Uterus (tissue), 4 donors: Measurements from ENCODE around the gene TM9SF1. TPM values are rescaled to one million over a fixed set of nuclear protein-coding genes. Genes with fewer than 3 reads are reported as not detected.

Experiments
- DNase-seq, 2 donors: peaks; one replicate each; pipeline ENCODE4 v3.0.0-alpha.2; 2019 to 2020
- H3K27ac ChIP-seq, 2 donors: fragments of 200-600 bp; sonication (generic); 1 replicate in 1 of 2; 2 replicates in 1 of 2; pipeline ENCODE4 v1.5.1; 2016 to 2018
- H3K27me3 ChIP-seq, 2 donors: fragments of 200-600 bp; sonication (generic); one replicate each; pipeline ENCODE4 v1.5.1; 2018 to 2019; ENCODE audit warnings: control low read depth in 1 of 2
- H3K36me3 ChIP-seq, 2 donors: fragments of 200-600 bp; sonication (generic); one replicate each; pipeline ENCODE4 v1.5.1; 2019; ENCODE audit warnings: control low read depth in 1 of 2
- H3K4me1 ChIP-seq, 2 donors: fragments of 200-600 bp; sonication (generic); one replicate each; pipeline ENCODE4 v1.5.1; 2018 to 2019; ENCODE audit warnings: control low read depth in 1 of 2
- H3K4me3 ChIP-seq, 2 donors: fragments of 200-600 bp; sonication (generic); 1 replicate in 1 of 2; 2 replicates in 1 of 2; pipeline ENCODE4 v1.5.1; 2018 to 2019; ENCODE audit warnings: mild to moderate bottlenecking in 1 of 2
- H3K9me3 ChIP-seq, 2 donors: fragments of 200-600 bp; sonication (generic); one replicate each; pipeline ENCODE4 v1.5.1; 2019; ENCODE audit warnings: control low read depth in 1 of 2
- POLR2A ChIP-seq, 2 donors: fragments of 450-650 bp; IDR thresholded peaks; one replicate each; pipeline ENCODE4 v1.6.1; 2016; ENCODE audit warnings: antibody characterized with exemption in 2 of 2, mild to moderate bottlenecking in 1 of 2, moderate library complexity in 1 of 2
- intact Hi-C: fragments of 100-400 bp; cut with DNase I; formaldehyde crosslinking; loops from one replicate; pipeline ENCODE4 v1.15.1; 2023; ENCODE audit warnings: low total_unique reads
- total RNA-seq, 4 donors: library from RNA; depleted of rRNA in 3 of 4; stranded (reverse); fragments of >200 nt in 3 of 4; gene quantifications; one replicate each; pipeline versions ENCODE4 v1.1.0 to v1.2.4, GENCODE V29; 2014 to 2023
- TF ChIP-seq, protein P1 (sequence below), 4 experiments: fragments of 200-600 bp in 2 of 4; fragments of 450-650 bp in 2 of 4; sonication (generic) in 2 of 4; IDR thresholded peaks; one replicate each; pipeline ENCODE4 v1.5.1; 2016 to 2019; ENCODE audit warnings: antibody characterized with exemption in 4 of 4, mild to moderate bottlenecking in 2 of 4, moderate library complexity in 1 of 4
- donor health status: DM: yes; HTN: yes; CAD: no.

The TM9SF1 gene, protein sequence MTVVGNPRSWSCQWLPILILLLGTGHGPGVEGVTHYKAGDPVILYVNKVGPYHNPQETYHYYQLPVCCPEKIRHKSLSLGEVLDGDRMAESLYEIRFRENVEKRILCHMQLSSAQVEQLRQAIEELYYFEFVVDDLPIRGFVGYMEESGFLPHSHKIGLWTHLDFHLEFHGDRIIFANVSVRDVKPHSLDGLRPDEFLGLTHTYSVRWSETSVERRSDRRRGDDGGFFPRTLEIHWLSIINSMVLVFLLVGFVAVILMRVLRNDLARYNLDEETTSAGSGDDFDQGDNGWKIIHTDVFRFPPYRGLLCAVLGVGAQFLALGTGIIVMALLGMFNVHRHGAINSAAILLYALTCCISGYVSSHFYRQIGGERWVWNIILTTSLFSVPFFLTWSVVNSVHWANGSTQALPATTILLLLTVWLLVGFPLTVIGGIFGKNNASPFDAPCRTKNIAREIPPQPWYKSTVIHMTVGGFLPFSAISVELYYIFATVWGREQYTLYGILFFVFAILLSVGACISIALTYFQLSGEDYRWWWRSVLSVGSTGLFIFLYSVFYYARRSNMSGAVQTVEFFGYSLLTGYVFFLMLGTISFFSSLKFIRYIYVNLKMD
- 10 to 100 TPM; 31.2 to 79.8 (median 52.4) TPM for total RNA-seq

DNA sequence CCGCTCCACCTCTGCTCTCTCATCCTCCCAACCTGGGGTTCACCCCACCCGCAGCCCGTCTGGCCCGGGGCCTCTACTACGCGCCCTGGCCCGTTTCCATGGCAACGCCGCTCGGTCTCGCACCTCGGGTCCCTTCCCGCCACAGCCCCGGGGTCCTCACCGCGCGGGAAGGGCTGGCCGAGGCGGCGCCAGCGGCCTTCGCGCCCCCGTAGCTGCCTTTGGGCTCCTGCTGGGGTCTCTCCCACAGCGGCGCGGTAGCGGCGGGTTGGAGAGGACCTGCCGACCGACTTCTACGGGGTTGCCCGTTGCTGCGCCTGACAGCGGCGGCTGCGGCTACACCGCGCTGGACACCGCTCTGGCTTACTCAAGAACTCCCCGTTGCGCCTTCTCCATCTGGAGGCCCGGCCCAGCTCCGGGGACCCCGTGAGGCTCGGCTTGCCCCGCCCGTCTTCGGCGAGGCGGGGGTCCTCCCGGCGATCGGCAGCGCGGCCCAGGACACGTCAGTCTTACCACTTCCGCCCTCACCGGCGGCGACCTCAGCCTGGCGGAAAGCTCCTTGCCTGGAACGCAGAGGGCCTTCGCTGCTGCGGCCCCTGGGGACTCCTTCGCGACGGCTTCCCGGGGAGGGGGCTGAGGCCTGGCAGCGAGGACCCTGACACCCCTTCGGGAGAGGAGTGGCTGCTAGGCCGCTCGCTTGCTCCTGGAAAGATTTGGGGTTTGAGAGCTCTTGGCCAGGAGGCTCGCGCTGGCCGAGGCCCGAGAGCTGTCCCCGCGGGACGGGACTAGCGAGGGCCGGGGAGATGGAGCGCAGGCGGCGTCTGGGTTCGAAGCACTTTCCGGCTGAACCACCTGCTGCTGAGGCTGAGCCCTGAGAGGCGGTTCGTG, at the start of gene TM9SF1:
TM9SF1 (minus strand) TSS at position 256 of the 885 bp plus-strand sequence. CDS start 422 bp downstream, outside the sequence.
- Histone ChIP-seq H3K27ac (peak within 1 kb of the TSS; percentile 94 to 95), H3K4me1 (no peaks in the 10 kb centered on the region), H3K9me3 (no peaks in the 10 kb centered on the region), H3K4me3 (peak within 1 kb of the TSS; percentile 77 to 91), H3K36me3 (no peaks in the 10 kb centered on the region), H3K27me3 (no peaks in the 10 kb centered on the region)
- peak; percentile 65 to 69 for TF ChIP-seq POLR2A (IDR thresholded peaks at IDR 0.05)
- TF ChIP-seq, protein P1, sequence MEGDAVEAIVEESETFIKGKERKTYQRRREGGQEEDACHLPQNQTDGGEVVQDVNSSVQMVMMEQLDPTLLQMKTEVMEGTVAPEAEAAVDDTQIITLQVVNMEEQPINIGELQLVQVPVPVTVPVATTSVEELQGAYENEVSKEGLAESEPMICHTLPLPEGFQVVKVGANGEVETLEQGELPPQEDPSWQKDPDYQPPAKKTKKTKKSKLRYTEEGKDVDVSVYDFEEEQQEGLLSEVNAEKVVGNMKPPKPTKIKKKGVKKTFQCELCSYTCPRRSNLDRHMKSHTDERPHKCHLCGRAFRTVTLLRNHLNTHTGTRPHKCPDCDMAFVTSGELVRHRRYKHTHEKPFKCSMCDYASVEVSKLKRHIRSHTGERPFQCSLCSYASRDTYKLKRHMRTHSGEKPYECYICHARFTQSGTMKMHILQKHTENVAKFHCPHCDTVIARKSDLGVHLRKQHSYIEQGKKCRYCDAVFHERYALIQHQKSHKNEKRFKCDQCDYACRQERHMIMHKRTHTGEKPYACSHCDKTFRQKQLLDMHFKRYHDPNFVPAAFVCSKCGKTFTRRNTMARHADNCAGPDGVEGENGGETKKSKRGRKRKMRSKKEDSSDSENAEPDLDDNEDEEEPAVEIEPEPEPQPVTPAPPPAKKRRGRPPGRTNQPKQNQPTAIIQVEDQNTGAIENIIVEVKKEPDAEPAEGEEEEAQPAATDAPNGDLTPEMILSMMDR (IDR thresholded peaks at IDR 0.05) = peak in 1 of 4 experiments; percentile 22
- peak; percentile 85 to 89 for DNase-seq
- intact Hi-C loops = no loop called here

DNA sequence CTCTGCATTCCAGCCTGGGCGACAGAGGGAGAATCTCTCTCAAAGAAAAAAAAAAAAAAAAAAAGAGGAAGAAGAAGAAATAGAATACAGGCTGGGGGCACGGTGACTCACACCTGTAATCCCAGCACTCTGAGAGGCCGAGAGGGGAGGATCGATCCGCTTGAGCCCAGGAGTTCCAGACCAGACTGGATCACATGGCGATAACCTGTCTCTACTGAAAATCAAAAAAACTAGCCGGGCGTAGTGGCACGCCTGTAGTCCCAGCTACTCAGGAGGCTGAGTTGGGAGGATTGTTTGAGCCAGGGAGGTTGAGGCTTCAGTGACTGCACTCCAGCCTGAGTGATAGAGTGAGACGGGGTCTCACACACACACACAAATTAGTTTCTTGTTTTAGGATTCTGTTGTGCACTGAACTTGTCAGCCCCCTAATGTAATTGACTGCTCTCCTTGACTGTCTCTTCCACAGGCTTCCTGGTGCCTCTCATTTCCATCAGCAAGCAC, 48.1 kb upstream of the TM9SF1 start:
- intact Hi-C loops = loop anchor here (10.0 kb wide), 1 partner anchor 51 kb away; the partner anchor contains the start of genes DHRS1 and NOP9

DNA sequence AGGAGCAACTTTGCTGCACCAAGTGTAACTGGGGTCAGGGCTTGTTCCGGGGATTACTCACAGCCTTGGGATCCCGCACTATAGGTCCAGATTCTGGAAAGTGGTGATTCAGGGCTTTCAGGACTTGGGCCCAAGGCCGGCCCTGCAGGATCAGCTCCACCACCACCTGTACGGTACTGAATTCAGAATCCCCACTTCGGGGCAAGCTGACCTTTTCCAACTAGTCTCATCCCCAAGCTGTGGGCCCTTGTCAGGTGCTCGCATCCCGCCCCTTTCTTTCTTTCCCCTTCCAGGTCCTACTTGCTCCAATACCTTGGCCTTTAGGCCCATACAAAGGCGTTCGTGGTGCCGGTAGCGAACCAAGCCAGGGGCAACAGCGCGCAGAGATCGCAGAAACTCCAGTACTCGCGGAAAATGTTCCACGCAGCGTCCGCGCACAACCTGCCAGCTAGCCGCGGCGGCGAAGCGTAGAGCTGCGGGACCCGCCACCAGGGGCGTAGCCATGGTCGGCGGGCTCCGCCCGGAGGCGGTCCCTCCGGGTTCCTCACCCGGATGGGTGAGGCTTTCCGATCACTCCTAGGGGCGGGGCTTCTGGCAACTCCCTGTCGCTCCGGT, 46.7 kb upstream of the TM9SF1 start:
- Histone ChIP-seq H3K36me3 (no peaks in the 10 kb centered on the region), H3K4me3 (peak overlapping the region; percentile 51 to 62), H3K27me3 (no peaks in the 10 kb centered on the region), H3K4me1 (peaks cover 0 to 21% of the 10 kb centered on the region in 2 donors), H3K9me3 (no peaks in the 10 kb centered on the region), H3K27ac (peak overlapping the region; percentile 94 to 97)
- TF ChIP-seq, protein P1 (IDR thresholded peaks at IDR 0.05) = peak; percentile 56 to 85 (median 74)
- TF ChIP-seq POLR2A (IDR thresholded peaks at IDR 0.05) = no peak
- intact Hi-C loops = loop anchor here (10.0 kb wide), 1 partner anchor 53 kb away; the partner anchor contains the start of genes DHRS1 and NOP9
- peak; percentile 92 to 93 for DNase-seq

More for the DNA sequence above, 48.1 kb upstream of the TM9SF1 start:
- H3K4me1 ChIP-seq = peaks cover 0 to 21% of the 10 kb centered on the region in 2 donors
- no peaks in the 10 kb centered on the region for H3K27me3 ChIP-seq
- peak overlapping the region; percentile 94 to 97 for H3K27ac ChIP-seq
- H3K36me3 ChIP-seq = no peaks in the 10 kb centered on the region
- peak overlapping the region; percentile 51 to 62 for H3K4me3 ChIP-seq
- TF ChIP-seq, protein P1 (IDR thresholded peaks at IDR 0.05) = no peak
- TF ChIP-seq POLR2A (IDR thresholded peaks at IDR 0.05) = no peak
- peak in 1 of 2 donors; percentile 45 for DNase-seq
- no peaks in the 10 kb centered on the region for H3K9me3 ChIP-seq

DNA sequence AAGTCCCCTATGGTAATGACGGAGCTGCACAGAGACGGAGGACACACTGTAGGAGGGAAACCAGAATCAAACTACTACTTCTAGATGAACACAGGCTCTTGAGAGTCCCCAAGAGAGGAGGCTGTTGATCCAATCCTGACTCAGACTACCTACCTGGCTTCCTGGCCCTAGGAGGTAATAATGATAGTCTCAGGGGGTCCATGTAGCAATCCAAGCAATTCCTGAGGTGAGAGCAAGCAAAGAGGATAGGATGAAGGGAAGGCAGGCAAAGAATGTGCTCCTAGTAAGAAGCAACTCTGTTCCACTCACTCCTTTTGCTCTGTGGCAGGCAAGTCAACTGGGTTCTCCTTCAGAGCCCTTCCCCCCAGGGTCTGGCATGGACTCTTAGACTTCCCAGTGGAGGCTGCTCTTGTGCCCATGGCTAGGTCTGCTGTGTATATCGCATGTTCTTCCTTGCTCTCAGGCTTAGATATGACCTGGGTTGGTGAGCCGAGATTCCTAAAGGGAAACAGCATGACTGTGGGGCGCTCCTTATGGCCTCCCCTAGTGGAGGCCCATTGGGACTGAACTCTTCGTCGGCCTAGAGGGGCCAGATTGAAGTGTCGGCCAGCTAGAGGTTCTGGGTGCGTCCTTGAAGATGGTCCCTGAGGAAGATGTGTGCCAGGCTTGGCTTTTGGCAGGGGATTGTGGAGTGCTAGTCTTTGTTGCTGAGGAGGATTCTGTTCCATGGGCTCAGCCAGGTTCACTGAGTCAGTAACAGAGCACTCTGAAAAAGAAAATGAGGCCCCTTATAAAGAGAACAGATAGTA, 45.1 kb upstream of the TM9SF1 start:
- TF ChIP-seq POLR2A (IDR thresholded peaks at IDR 0.05) = no peak
- TF ChIP-seq, protein P1 (IDR thresholded peaks at IDR 0.05) = no peak
- Histone ChIP-seq H3K27ac (peak overlapping the region; percentile 0 to 97), H3K4me1 (peaks cover 0 to 21% of the 10 kb centered on the region in 2 donors), H3K27me3 (no peaks in the 10 kb centered on the region), H3K9me3 (no peaks in the 10 kb centered on the region), H3K36me3 (no peaks in the 10 kb centered on the region), H3K4me3 (no peak overlapping the region)
- intact Hi-C loops = loop anchor here (10.0 kb wide), 1 partner anchor 54 kb away; the partner anchor contains the start of genes DHRS1 and NOP9
- no peak for DNase-seq
